OCI-LY7 (cell line): Measurements from ENCODE around the gene HSPA14. TPM values are rescaled to one million over a fixed set of nuclear protein-coding genes. Genes with fewer than 3 reads are reported as not detected.

Source experiments
- BruUV-seq: library from RNA; stranded (reverse); fragments of 400-500 nt; replicated peaks from 2 replicates; lab custom pipeline; 2021; lab: Mats Ljungman, UMichigan
- CTCF ChIA-PET: fragments of 300-600 bp; sonication (Branson Sonifier 250); formaldehyde crosslinking; loops from one replicate; lab custom pipeline; 2022; ENCODE audit warnings: antibody characterized with exemption; ENCODE audit not compliant: unreplicated experiment; lab: Charles Lee
- POLR2A ChIA-PET: fragments of 300-600 bp; sonication (Branson Sonifier 250); formaldehyde crosslinking; loops from one replicate; lab custom pipeline; 2022; ENCODE audit warnings: antibody characterized with exemption; lab: Charles Lee
- DNase-seq: peaks from one replicate; pipeline ENCODE4 v3.0.0-alpha.2; 2015; ENCODE audit warnings: low spot score
- H2AFZ ChIP-seq: fragments of 200-600 bp; sonication (generic), shearing (Covaris generic); 2 replicates; pipeline ENCODE4 v1.6.1; 2014; ENCODE audit warnings: mild to moderate bottlenecking, antibody characterized with exemption, low read length, moderate library complexity
- H3K27ac ChIP-seq: fragments of 200-600 bp; sonication (generic); 2 replicates; pipeline ENCODE4 v1.5.1; 2014; ENCODE audit warnings: mixed run types, low read depth, mild to moderate bottlenecking, moderate library complexity, low read length, inconsistent platforms; ENCODE audit not compliant: poor library complexity, severe bottlenecking
- H3K36me3 ChIP-seq: fragments of 200-600 bp; sonication (generic); 2 replicates; pipeline ENCODE4 v1.6.1; 2014; ENCODE audit warnings: mild to moderate bottlenecking, antibody characterized with exemption, low read length, moderate library complexity, mixed read lengths; ENCODE audit not compliant: insufficient read depth
- H3K4me1 ChIP-seq: fragments of 200-600 bp; sonication (generic); 2 replicates; pipeline ENCODE4 v1.5.1; 2014; ENCODE audit warnings: mild to moderate bottlenecking, low read length; ENCODE audit not compliant: insufficient read depth, poor library complexity, severe bottlenecking
- H3K4me2 ChIP-seq: fragments of 200-600 bp; sonication (generic); 2 replicates; pipeline ENCODE4 v1.6.1; 2014; ENCODE audit warnings: mild to moderate bottlenecking, low read length
- H3K4me3 ChIP-seq: fragments of 200-600 bp; sonication (generic); 2 replicates; pipeline ENCODE4 v1.5.1; 2014; ENCODE audit warnings: mild to moderate bottlenecking, low read depth, low read length; ENCODE audit not compliant: poor library complexity, severe bottlenecking
- H3K79me2 ChIP-seq: fragments of 200-600 bp; sonication (generic); 2 replicates; pipeline ENCODE4 v1.6.1; 2016; ENCODE audit warnings: low read depth, mild to moderate bottlenecking, low read length, moderate library complexity, mixed read lengths; ENCODE audit not compliant: insufficient read depth
- H3K9me2 ChIP-seq: fragments of 200-600 bp; sonication (generic); 2 replicates; pipeline ENCODE4 v1.6.1; 2016; ENCODE audit warnings: mild to moderate bottlenecking, low read length, mixed read lengths; ENCODE audit not compliant: insufficient read depth
- H3K9me3 ChIP-seq: fragments of 200-600 bp; sonication (generic); 2 replicates; pipeline ENCODE4 v1.6.1; 2014; ENCODE audit warnings: mild to moderate bottlenecking, mixed run types, low read length, mixed read lengths
- H4K20me1 ChIP-seq: fragments of 200-600 bp; sonication (generic); 2 replicates; pipeline ENCODE4 v1.6.1; 2014; ENCODE audit warnings: mild to moderate bottlenecking, antibody characterized with exemption, low read length, moderate library complexity, mixed read lengths; ENCODE audit not compliant: insufficient read depth
- EZH2phosphoT487 ChIP-seq: fragments of 200-600 bp; sonication (generic); IDR thresholded peaks from 2 replicates; pipeline ENCODE4 v1.6.1; 2018; ENCODE audit warnings: low read depth, borderline replicate concordance, mild to moderate bottlenecking, mixed run types, antibody characterized with exemption, low read length, moderate library complexity, mixed read lengths
- intact Hi-C: fragments of 100-400 bp; cut with micrococcal nuclease; formaldehyde crosslinking; loops from one replicate; pipeline ENCODE4 v1.10.0; 2022; ENCODE audit not compliant: unreplicated experiment
- total RNA-seq, 2 experiments: library from RNA; depleted of rRNA in 1 of 2; stranded (reverse); fragments of >200 nt in 1 of 2; shearing (Covaris generic) in 1 of 2; gene quantifications; 2 replicates each; pipeline ENCODE4 v1.2.3, GENCODE V29; 2014 to 2022
- TF ChIP-seq, protein P1 (sequence below): fragments of 200-600 bp; sonication (generic); conservative IDR thresholded peaks from 2 replicates; pipeline ENCODE4 v1.5.1; 2014; ENCODE audit warnings: mild to moderate bottlenecking, antibody characterized with exemption, low read length, moderate library complexity, mixed read lengths

The HSPA14 gene
- total RNA-seq, 2 experiments from 2014 or later = 21.8 to 28.2 TPM

DNA sequence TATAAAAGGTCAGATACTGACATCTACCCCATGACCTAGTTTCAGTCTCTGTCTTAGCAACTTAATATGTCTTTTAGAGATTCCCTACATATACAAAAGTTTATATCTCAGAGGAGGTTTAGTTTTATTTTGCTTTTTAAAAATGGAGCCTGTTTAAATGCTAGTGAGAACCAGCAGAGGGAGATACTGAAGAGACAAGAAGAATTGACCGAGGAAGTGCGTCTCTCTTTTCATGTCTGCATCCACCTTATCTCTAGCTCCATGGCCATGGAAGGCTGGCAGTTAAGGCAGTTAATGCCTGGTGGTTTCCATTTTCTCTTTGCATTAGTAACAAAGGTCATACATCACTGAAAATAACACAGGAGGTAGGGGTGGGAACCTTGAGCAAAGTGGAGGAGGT, 51.2 kb downstream of the HSPA14 start:
- Histone ChIP-seq H3K4me2 (no peak overlapping the region), H3K9me3 (0 out of 2 replicates have a peak, but pooled peaks cover 5% of the 10 kb centered on the region), H3K36me3 (peaks cover 87% of the 10 kb centered on the region), H2AFZ (no peak overlapping the region), H3K79me2 (peaks cover 92% of the 10 kb centered on the region), H3K4me1 (no peaks in the 10 kb centered on the region), H3K27ac (no peak overlapping the region), H3K9me2 (no peaks in the 10 kb centered on the region), H3K4me3 (no peak overlapping the region), H4K20me1 (peaks cover 23% of the 10 kb centered on the region)
- CTCF ChIA-PET = interaction anchor here (0.6 kb wide), 1 partner anchor 14 kb away, joined by 3 read pairs; no protein-coding TSS in a partner anchor
- no peak for TF ChIP-seq EZH2phosphoT487
- TF ChIP-seq, protein P1, sequence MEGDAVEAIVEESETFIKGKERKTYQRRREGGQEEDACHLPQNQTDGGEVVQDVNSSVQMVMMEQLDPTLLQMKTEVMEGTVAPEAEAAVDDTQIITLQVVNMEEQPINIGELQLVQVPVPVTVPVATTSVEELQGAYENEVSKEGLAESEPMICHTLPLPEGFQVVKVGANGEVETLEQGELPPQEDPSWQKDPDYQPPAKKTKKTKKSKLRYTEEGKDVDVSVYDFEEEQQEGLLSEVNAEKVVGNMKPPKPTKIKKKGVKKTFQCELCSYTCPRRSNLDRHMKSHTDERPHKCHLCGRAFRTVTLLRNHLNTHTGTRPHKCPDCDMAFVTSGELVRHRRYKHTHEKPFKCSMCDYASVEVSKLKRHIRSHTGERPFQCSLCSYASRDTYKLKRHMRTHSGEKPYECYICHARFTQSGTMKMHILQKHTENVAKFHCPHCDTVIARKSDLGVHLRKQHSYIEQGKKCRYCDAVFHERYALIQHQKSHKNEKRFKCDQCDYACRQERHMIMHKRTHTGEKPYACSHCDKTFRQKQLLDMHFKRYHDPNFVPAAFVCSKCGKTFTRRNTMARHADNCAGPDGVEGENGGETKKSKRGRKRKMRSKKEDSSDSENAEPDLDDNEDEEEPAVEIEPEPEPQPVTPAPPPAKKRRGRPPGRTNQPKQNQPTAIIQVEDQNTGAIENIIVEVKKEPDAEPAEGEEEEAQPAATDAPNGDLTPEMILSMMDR = peak; percentile 63
- POLR2A ChIA-PET = interaction anchor here (0.5 to 1.9 kb wide), 4 partner anchors 8 to 400 kb away, joined by 3 to 12 read pairs (median 4); partner anchors contain the start of gene SUV39H2
- no TSS peak for BruUV-seq
- no peak for DNase-seq
- intact Hi-C loops = no loop called here

DNA sequence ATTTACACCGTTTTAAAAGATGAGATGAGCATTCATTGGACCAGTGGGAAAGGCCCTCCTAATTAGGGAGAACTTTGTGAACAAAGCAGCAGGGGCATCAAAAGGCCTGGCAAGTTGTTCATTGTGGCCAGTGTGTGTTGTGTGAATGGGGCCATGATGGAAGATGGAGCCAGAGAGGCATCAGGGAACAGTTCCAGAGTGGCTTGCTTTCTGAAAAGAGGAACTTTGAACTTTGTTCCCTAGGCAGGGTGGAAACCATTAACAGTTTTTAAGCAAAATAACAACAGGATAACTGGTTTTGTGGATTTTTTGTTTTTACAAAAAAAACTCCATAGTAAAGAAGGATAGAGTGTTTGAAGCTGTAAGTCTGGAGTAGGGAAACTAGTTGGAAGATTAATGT, 53.0 kb downstream of the HSPA14 start:
- Histone ChIP-seq H4K20me1 (peaks cover 23% of the 10 kb centered on the region), H2AFZ (no peak overlapping the region), H3K4me1 (no peaks in the 10 kb centered on the region), H3K9me3 (0 out of 2 replicates have a peak, but pooled peaks cover 5% of the 10 kb centered on the region), H3K4me2 (no peak overlapping the region), H3K79me2 (peaks cover 91% of the 10 kb centered on the region), H3K27ac (no peak overlapping the region), H3K9me2 (no peaks in the 10 kb centered on the region), H3K4me3 (no peak overlapping the region), H3K36me3 (peaks cover 83% of the 10 kb centered on the region)
- BruUV-seq = no TSS peak
- no peak for DNase-seq
- intact Hi-C loops = no loop called here
- ChIA-PET CTCF (no interaction called here), POLR2A (interaction anchor here (1.9 kb wide), 1 partner anchor 10 kb away, joined by 12 read pairs; no protein-coding TSS in a partner anchor)
- TF ChIP-seq EZH2phosphoT487 = no peak
- TF ChIP-seq, protein P1 = no peak

DNA sequence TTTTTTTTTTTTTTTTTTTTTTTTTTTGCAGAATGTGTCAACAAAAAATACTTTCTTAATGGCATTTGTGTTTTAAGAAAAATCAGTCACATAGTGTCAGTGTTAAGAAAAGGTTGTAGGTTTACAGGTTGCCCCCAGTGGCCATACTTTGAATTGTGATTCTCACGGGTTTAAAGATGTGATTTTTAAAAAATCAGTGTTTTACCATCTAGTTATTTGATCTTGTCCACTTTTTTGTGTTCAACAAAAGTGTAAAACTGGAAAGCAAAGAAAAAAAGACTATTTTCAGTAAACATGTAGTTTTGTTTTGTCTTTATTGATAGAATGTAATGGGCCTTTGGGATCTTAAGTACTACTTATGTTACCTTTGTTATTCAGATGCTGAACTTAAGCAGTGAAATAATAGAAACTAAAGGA, 66.2 kb downstream of the HSPA14 start:
- Histone ChIP-seq H3K4me2 (no peak overlapping the region), H4K20me1 (peaks cover 10% of the 10 kb centered on the region; the same call in 1 of the 2 replicates), H3K4me3 (no peak overlapping the region), H3K9me3 (peaks cover 5% of the 10 kb centered on the region; the same call in 1 of the 2 replicates), H2AFZ (no peak overlapping the region), H3K9me2 (no peaks in the 10 kb centered on the region), H3K4me1 (no peaks in the 10 kb centered on the region), H3K79me2 (peaks cover 27% of the 10 kb centered on the region; the same call in 1 of the 2 replicates), H3K36me3 (peaks cover 98% of the 10 kb centered on the region), H3K27ac (no peak overlapping the region)
- no TSS peak for BruUV-seq
- POLR2A ChIA-PET = no interaction called here
- TF ChIP-seq, protein P1 = peak; percentile 84
- no peak for TF ChIP-seq EZH2phosphoT487
- peak; percentile 68 for DNase-seq
- CTCF ChIA-PET = no interaction called here
- intact Hi-C loops = loop anchor here (10.0 kb wide), 1 partner anchor 410 kb away; no protein-coding TSS in a partner anchor
